Measurements from ENCODE around the gene MN1.
A peak's percentile ranks its signal among the peaks of the same experiment; 100 is the strongest.

The MN1 gene

GRCh38 chr22:27827604-27828587 lies 26.3 kb upstream of the MN1 start:
- no peak for DNase-seq (ENCODE audit: low read depth in 3 of 3)

DNA sequence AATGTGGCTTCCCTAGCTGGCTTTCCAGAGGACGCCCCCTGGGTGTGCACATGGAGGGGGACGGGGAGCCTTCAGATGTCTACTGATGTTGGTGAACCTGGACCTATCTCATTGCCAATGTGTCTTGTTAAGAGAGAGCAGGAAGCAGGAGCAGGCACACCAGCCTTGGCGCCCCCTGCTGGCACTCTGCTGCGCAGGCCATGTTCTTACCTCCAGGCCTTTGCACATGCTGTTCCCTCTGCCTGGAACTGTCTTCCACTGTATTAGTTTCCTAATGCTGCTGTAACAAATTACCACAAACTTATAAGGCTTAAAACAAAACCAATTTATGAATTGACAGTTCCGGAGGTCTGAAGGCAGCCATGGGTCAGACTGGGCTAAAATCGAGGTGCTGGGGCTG lies 23.6 kb upstream of the MN1 start:
- peak in 1 of 3 donors; percentile 4 for DNase-seq (ENCODE audit: low read depth in 3 of 3)

- DNase-seq (ENCODE audit: low read depth in 3 of 3) = no peak
Observed at GRCh38 chr22:27823221-27823620, 21.7 kb upstream of the MN1 start.

- DNase-seq (ENCODE audit: low read depth in 3 of 3) = no peak
Observed at GRCh38 chr22:27820896-27821866, 19.6 kb upstream of the MN1 start.

- DNase-seq (ENCODE audit: low read depth in 3 of 3) = no peak
Observed at GRCh38 chr22:27816552-27816951, 15.0 kb upstream of the MN1 start.

GRCh38 chr22:27815826-27816530 lies 14.4 kb upstream of the MN1 start:
- DNase-seq (ENCODE audit: low read depth in 3 of 3) = no peak

- no peak for DNase-seq (ENCODE audit: low read depth in 3 of 3)
Observed at GRCh38 chr22:27814993-27815392, 13.4 kb upstream of the MN1 start.

DNA sequence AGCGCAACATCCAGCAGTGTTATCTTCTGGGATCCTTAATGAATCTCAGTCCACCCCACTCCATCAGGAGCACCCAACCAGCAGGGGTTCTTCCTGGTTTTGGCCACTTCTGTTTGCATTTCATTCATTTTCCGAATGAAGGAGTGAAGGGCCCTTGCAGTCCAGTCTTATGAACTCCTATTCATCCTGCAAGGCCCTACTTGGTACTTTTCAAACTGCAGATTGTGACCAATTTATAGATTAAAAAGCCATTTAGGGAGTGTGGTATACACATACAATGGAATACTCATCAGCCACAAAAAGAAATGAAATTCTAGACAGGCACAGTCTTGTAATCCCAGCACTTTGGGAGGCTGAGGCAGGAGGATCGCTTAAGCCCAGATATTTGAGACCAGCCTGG lies 10.2 kb upstream of the MN1 start:
- DNase-seq (ENCODE audit: low read depth in 3 of 3) = no peak

DNA sequence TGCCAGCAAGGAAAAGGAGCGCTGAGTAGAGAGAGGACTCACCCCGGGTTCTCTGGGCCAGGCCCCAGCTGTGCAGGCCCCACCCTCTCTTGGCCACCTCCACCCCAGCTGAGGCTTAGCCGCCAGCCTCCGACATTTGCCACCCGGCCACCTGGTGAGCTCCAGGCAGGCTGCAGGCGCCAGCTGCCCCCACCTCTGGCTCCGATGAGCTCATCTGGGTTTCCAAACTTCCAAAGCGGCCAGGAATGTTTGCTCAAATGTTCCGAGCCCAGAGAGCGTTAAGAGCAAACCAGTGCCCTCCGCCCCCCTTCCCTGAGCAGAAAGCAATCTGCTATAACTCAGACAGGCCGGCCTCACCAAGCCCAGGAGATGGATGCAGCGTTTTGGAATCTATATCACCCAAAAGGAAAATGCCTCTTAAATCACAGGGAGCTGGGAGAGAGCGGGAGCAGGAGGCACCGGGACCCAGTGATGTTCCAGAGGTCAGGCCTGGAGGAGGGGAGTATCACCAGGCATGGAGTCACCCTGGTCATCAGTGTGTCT lies 9.1 kb upstream of the MN1 start:
- DNase-seq (ENCODE audit: low read depth in 3 of 3) = no peak

DNA sequence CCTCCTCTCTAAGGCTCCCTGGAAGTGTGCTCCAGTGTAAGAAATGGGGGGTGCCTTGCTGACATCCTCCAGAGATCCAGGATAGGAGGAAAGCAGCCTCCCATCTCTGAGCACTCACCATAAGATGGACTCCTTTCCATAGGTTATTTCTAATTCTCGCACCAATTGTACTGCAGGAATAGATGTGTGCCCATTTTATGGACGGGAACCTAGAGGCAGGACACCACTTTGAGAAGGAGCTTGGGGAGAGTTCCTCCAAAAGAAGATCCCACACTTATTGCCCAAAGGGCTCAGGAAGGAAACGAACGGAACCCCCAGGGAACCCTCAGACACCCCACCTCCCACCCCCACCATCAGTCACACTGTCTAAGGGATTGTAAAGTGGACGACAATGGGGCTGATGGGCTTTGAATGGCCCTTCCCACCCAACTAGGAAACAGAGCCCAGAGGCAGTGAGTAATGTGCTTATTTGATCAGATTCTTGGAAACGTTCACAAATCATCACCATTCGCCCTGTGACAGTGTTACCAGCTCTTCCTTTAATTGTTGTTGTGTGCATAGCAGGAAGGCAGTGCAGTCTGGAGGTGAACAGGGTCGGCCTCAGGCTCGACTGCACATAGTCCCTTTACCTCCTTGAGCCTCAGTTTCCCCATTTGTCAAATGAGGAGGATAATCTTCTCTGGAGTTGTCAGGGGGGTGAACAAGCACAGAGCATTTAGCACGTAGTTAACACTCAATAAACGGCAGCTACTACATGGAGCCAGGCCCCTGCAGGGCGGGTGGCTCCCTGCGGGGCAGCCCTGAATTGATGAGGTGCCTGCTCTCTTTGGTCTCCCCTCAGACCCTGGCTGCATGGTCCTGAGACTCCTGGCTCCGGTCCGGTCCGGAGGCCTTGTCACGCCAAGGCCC lies 8.4 kb upstream of the MN1 start:
- no peak for DNase-seq (ENCODE audit: low read depth in 3 of 3)

DNA sequence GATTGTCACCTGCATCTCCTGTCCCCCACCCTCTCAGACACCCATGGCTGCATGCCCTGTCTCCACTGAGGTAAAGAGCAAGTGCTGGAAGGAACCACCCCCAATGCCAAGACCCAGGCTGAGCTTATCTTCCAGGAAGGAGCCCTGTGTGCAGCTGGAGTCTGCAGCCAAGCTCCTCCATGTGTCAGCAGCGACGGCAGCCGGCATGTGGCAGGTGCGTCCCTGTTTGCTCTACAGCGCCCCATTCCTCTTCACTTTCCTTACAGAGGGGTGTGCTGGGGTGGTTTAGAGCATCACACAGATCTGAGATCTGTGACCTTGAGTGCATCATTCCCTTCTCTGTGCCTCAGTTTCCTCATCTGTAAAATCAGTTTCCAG lies 7.7 kb upstream of the MN1 start:
- DNase-seq (ENCODE audit: low read depth in 3 of 3) = no peak

GRCh38 chr22:27808451-27809225 lies 7.1 kb upstream of the MN1 start:
- no peak for DNase-seq (ENCODE audit: low read depth in 3 of 3)

- no peak for DNase-seq (ENCODE audit: low read depth in 3 of 3)
Observed at GRCh38 chr22:27805841-27806240, 4.3 kb upstream of the MN1 start.

- DNase-seq (ENCODE audit: low read depth in 3 of 3) = peak in 2 of 3 donors; percentile 16 to 47
Observed at GRCh38 chr22:27804470-27805297, 3.1 kb upstream of the MN1 start.

GRCh38 chr22:27803841-27804415 lies 2.4 kb upstream of the MN1 start:
- no peak for DNase-seq (ENCODE audit: low read depth in 3 of 3)

DNA sequence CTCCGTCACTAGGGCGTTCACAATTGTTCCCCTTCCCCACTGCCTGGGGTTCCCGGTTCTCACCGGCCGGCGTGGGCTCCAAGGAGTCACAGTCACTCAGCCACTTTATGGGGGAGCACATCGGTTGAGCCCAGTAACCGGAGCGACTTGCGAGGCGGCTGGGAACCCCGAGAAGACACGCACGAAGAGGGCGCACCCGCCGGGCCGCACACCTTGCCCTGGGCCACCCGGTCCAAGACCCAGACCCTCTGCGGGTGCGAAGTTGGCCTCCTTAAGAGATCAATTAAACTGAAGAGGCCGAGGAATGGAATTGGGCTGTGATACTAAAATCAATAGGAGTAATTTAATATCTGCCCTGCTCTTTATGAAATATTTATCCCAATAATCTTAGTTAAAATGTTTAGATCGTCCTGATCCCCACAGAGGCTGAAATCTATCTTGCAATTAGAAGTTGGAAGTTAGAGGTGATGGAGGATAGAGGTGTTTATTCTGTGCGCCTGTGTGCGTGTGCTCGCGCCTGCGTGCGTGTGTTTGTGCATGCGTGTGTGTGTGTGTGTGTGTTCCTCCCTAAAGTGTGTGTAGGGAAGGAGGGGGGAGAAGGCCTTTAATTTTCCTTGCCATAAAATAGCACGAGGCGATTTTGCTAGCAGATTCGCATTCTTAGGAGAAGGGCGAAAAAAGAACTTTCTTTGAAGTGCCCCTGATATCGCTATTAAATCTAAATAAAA lies 954 bp upstream of the MN1 start:
- DNase-seq (ENCODE audit: low read depth in 3 of 3) = peak in 1 of 3 donors; percentile 2

DNA sequence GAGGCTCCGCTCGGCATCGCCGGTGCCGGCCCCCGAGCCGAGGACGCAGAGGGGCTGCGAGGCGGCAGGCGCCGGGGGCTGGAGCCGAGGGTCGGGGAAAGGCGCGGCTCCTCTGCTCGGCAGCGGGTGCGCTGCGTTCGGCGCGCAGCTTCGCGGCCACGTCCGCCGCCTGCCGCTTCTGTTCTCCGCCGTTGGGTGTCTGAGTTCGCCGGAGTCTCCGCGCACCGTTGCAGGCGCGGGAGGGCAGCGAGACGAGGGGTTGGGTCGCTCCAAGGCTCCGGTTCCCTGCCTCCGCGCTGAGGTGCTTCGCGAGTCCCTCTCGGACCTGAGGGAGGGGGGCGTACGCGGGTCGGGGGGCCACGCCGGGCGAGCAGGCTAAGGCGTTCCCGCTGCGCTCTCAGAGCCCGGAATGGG lies 347 bp downstream of the MN1 start:
- peak in 1 of 3 donors; percentile 14 for DNase-seq (ENCODE audit: low read depth in 3 of 3)
